ENCODE results near the gene ZBTB7A. TPM values are rescaled to one million over a fixed set of nuclear protein-coding genes. Genes with fewer than 3 reads are reported as not detected.

The ZBTB7A gene
- total and polyA plus RNA-seq, 2 donors (not counting 1 experiment from before 2014, with no cell fraction given) = 4.9 to 17.7 TPM

DNA sequence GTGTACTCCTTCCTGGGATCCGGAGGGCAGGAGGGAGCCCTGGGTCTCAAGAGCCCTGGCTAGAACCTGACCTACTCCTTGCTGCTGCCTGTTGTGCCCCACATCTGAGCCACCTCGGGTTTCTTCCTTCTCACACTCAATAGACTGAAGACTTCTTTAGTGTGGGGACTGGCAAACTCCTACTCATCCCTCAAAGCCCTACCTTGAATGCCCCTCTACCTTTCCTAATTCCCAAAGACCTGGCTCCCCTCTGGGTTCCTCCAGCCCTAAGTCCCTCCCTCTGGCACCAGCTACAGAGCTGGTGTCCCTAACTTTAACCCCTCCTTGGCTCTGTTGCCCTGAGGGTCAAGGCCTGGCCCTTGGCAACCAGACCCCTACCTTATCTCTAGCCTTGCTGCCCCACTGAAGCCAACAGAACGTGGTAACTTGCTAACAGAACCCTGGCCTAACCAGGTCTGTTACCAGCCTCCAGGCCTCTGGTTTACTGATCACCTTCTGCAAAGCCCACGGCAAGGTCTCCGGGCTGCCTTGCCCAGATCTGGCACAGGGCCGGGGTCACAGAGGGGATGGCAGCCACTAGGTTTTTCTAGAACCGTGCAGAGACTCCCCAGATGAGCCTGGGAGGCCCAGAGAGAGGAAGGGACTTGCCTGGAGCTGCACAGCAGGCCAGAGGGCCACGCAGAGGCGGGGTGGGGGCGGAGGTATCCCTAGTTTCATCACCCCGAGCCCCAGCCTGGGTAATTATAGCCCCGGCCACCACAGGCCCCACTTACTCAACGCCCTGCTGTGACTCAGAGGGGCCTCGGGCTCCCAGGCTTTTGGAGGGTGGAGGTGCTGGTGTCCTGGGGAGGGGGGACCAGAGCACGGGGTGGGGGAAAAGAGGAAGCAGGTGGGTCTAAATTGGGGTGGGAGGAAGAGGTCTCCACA lies 15.3 kb downstream of the ZBTB7A start:
- peaks cover 33% of the 10 kb centered on the region for H3K36me3 ChIP-seq (ENCODE audit: control insufficient read depth, insufficient read depth, low read length)
- no peaks in the 10 kb centered on the region for H3K27me3 ChIP-seq (ENCODE audit: control insufficient read depth, insufficient read depth, low read length)
- H4K20me1 ChIP-seq (ENCODE audit: control insufficient read depth, extremely low read depth, insufficient read depth, low read length) = peaks cover 4% of the 10 kb centered on the region
- peak overlapping the region; percentile 57 for H3K27ac ChIP-seq (ENCODE audit: insufficient read depth, low read length)
- DNase-seq (ENCODE audit: low read depth in 2 of 2) = peak; percentile 55 to 68
- H3K9ac ChIP-seq (ENCODE audit: insufficient read depth, low read length) = no peak overlapping the region
- H3K9me3 ChIP-seq (ENCODE audit: control insufficient read depth, insufficient read depth, low read depth, low read length) = no peaks in the 10 kb centered on the region
- H3K4me3 ChIP-seq (replicated peaks in 1 of 4; ENCODE audit: control extremely low read depth in 1 of 4, insufficient read depth in 1 of 4, low read depth in 3 of 4, low read length in 4 of 4) = no peak overlapping the region
- peaks cover 15% of the 10 kb centered on the region for H3K4me1 ChIP-seq (ENCODE audit: control insufficient read depth, extremely low read depth, insufficient read depth, low read length)
- no peak overlapping the region for H2AFZ ChIP-seq (ENCODE audit: low read length)
- TF ChIP-seq, protein P1, sequence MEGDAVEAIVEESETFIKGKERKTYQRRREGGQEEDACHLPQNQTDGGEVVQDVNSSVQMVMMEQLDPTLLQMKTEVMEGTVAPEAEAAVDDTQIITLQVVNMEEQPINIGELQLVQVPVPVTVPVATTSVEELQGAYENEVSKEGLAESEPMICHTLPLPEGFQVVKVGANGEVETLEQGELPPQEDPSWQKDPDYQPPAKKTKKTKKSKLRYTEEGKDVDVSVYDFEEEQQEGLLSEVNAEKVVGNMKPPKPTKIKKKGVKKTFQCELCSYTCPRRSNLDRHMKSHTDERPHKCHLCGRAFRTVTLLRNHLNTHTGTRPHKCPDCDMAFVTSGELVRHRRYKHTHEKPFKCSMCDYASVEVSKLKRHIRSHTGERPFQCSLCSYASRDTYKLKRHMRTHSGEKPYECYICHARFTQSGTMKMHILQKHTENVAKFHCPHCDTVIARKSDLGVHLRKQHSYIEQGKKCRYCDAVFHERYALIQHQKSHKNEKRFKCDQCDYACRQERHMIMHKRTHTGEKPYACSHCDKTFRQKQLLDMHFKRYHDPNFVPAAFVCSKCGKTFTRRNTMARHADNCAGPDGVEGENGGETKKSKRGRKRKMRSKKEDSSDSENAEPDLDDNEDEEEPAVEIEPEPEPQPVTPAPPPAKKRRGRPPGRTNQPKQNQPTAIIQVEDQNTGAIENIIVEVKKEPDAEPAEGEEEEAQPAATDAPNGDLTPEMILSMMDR (conservative IDR thresholded peaks at IDR 0.05 in 1 of 2, IDR thresholded peaks at IDR 0.05 in 1 of 2; ENCODE audit: low read depth in 1 of 2, low read length in 2 of 2) = no peak
- no peak for TF ChIP-seq EZH2 (IDR thresholded peaks at IDR 0.05; ENCODE audit: low read length, missing control alignments)
- H3K4me2 ChIP-seq (ENCODE audit: extremely low read depth, insufficient read depth, low read length) = no peak overlapping the region
- peaks cover 84% of the 10 kb centered on the region for H3K79me2 ChIP-seq (ENCODE audit: control insufficient read depth, insufficient read depth, low read length)

DNA sequence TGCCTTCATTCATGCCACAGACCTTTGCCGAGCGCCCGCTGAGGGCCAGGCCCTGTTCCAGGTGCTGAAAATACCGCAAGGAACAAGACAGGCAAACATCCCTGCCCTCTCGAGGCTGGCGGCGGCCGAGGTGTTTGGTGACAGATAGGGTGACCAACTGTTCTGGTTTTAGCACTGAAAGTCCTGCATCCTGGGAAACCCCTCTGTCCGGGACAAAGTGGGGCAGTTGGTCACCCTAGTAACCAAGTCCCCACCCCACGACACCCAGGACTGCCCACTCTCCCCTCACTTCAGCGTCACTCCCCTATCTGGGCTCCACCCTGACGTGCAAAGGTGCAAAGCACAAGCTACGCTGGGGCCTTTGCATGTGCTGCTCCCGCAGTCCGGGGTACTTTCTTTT lies 17.3 kb downstream of the ZBTB7A start:
- Histone ChIP-seq H3K9ac (ENCODE audit: insufficient read depth, low read length) (no peak overlapping the region), H3K27ac (ENCODE audit: insufficient read depth, low read length) (no peak overlapping the region)

More for the DNA sequence above, 17.3 kb downstream of the ZBTB7A start:
- Histone ChIP-seq H3K79me2 (ENCODE audit: control insufficient read depth, insufficient read depth, low read length) (peaks cover 84% of the 10 kb centered on the region), H3K4me1 (ENCODE audit: control insufficient read depth, extremely low read depth, insufficient read depth, low read length) (peaks cover 17% of the 10 kb centered on the region), H4K20me1 (ENCODE audit: control insufficient read depth, extremely low read depth, insufficient read depth, low read length) (peaks cover 4% of the 10 kb centered on the region), H3K27me3 (ENCODE audit: control insufficient read depth, insufficient read depth, low read length) (no peaks in the 10 kb centered on the region), H3K4me3 (replicated peaks in 1 of 4; ENCODE audit: control extremely low read depth in 1 of 4, insufficient read depth in 1 of 4, low read depth in 3 of 4, low read length in 4 of 4) (no peak overlapping the region), H3K9me3 (ENCODE audit: control insufficient read depth, insufficient read depth, low read depth, low read length) (no peaks in the 10 kb centered on the region), H3K36me3 (ENCODE audit: control insufficient read depth, insufficient read depth, low read length) (peaks cover 30% of the 10 kb centered on the region), H3K4me2 (ENCODE audit: extremely low read depth, insufficient read depth, low read length) (no peak overlapping the region), H2AFZ (ENCODE audit: low read length) (no peak overlapping the region)
- no peak for DNase-seq (ENCODE audit: low read depth in 2 of 2)
- no peak for TF ChIP-seq EZH2 (IDR thresholded peaks at IDR 0.05; ENCODE audit: low read length, missing control alignments)
- TF ChIP-seq, protein P1 (conservative IDR thresholded peaks at IDR 0.05 in 1 of 2, IDR thresholded peaks at IDR 0.05 in 1 of 2; ENCODE audit: low read depth in 1 of 2, low read length in 2 of 2) = no peak

Measured in fibroblast of lung (primary cell).